HG03108 (cell line): Measurements from ENCODE around the gene CCT2.

ENCODE experiments used
- ATAC-seq: cut with Tn5 transposase; IDR thresholded peaks from one replicate; pipeline ENCODE4 v1.9.1; 2021; ENCODE audit warnings: moderate library complexity; ENCODE audit not compliant: unreplicated experiment

Gene CCT2

GRCh38 chr12:69639400-69640016 lies 54.2 kb downstream of the CCT2 start:
- ATAC-seq: peak; percentile 67

GRCh38 chr12:69641546-69641945 lies 56.3 kb downstream of the CCT2 start:
- no peak for ATAC-seq

- ATAC-seq: no peak
Observed at GRCh38 chr12:69642531-69642930, 57.3 kb downstream of the CCT2 start.

GRCh38 chr12:69644511-69644910 lies 59.3 kb downstream of the CCT2 start:
- no peak for ATAC-seq

GRCh38 chr12:69645031-69645430 lies 59.8 kb downstream of the CCT2 start:
- no peak for ATAC-seq

- ATAC-seq: no peak
Observed at GRCh38 chr12:69647178-69647577, 61.9 kb downstream of the CCT2 start.

- no peak for ATAC-seq
Observed at GRCh38 chr12:69648476-69648875, 63.2 kb downstream of the CCT2 start.

GRCh38 chr12:69649529-69649928 lies 64.3 kb downstream of the CCT2 start:
- ATAC-seq: no peak
